A673 (cell line): ENCODE results near the gene YJEFN3. TPM values are rescaled to one million over a fixed set of nuclear protein-coding genes. Genes with fewer than 3 reads are reported as not detected.
A peak's percentile ranks its signal among the peaks of the same experiment; 100 is the strongest.

Experiments used
- BruUV-seq: library from RNA; stranded (reverse); fragments of 400-500 nt; replicated peaks from 2 replicates; lab custom pipeline; 2021; lab: Mats Ljungman, UMichigan
- CTCF ChIA-PET: fragments of 300-600 bp; sonication (Branson Sonifier 250); formaldehyde crosslinking; loops from one replicate; lab custom pipeline; 2022; ENCODE audit warnings: antibody characterized with exemption; lab: Charles Lee
- POLR2A ChIA-PET: fragments of 300-600 bp; sonication (Branson Sonifier 250); formaldehyde crosslinking; loops from one replicate; lab custom pipeline; 2022; ENCODE audit warnings: antibody characterized with exemption; ENCODE audit not compliant: low non-redundant PET; lab: Charles Lee
- DNase-seq: peaks from one replicate; pipeline ENCODE4 v3.0.0-alpha.2; 2015; ENCODE audit warnings: low spot score
- H3K27ac ChIP-seq: fragments of 200-600 bp; sonication (generic); 2 replicates; pipeline ENCODE4 v1.5.1; 2016; ENCODE audit warnings: mixed run types, low read depth, mild to moderate bottlenecking, mixed read lengths, antibody characterized with exemption, low read length; ENCODE audit not compliant: poor library complexity, severe bottlenecking
- H3K27me3 ChIP-seq: fragments of 200-600 bp; sonication (generic); replicated peaks from 2 replicates; pipeline ENCODE4 v1.6.1; 2017; ENCODE audit warnings: mixed run types, low read depth, mild to moderate bottlenecking, mixed read lengths, antibody characterized with exemption, low read length; ENCODE audit not compliant: insufficient read depth, poor library complexity
- H3K36me3 ChIP-seq: fragments of 200-600 bp; sonication (generic); 2 replicates; pipeline ENCODE4 v1.6.1; 2016; ENCODE audit warnings: mixed run types, mild to moderate bottlenecking, mixed read lengths, antibody characterized with exemption, low read length; ENCODE audit not compliant: insufficient read depth, poor library complexity, severe bottlenecking
- H3K4me1 ChIP-seq: fragments of 200-600 bp; sonication (generic); 2 replicates; pipeline ENCODE4 v1.6.1; 2017; ENCODE audit warnings: mixed run types, mild to moderate bottlenecking, mixed read lengths, antibody characterized with exemption, low read length; ENCODE audit not compliant: insufficient read depth, poor library complexity, severe bottlenecking
- H3K4me3 ChIP-seq: fragments of 200-600 bp; sonication (generic); 2 replicates; pipeline ENCODE4 v1.5.1; 2016; ENCODE audit warnings: low read depth, mixed run types, mild to moderate bottlenecking, mixed read lengths, low read length; ENCODE audit not compliant: poor library complexity, severe bottlenecking
- H3K9me3 ChIP-seq: fragments of 200-600 bp; sonication (generic); 2 replicates; pipeline ENCODE4 v1.6.1; 2016; ENCODE audit warnings: mixed run types, low read depth, mild to moderate bottlenecking, mixed read lengths, antibody characterized with exemption, low read length; ENCODE audit not compliant: poor library complexity, severe bottlenecking
- EZH2 ChIP-seq: fragments of 200-600 bp; sonication (generic); IDR thresholded peaks from 2 replicates; pipeline ENCODE4 v1.6.1; 2017; ENCODE audit warnings: borderline replicate concordance, low read depth, mild to moderate bottlenecking, mixed read lengths, antibody characterized with exemption, low read length; ENCODE audit not compliant: poor library complexity, severe bottlenecking
- intact Hi-C: fragments of 100-400 bp; cut with micrococcal nuclease; formaldehyde crosslinking; loops from one replicate; pipeline ENCODE4 v1.10.0; 2022; ENCODE audit not compliant: unreplicated experiment
- total RNA-seq: library from RNA; stranded (reverse); gene quantifications from 2 replicates; pipeline ENCODE4 v1.2.3, GENCODE V29; 2021
- TF ChIP-seq, protein P1 (sequence below): fragments of 300-800, 200-600 bp; sonication (generic); conservative IDR thresholded peaks from 2 replicates; pipeline ENCODE4 v1.5.1; 2017; ENCODE audit warnings: low read depth, mild to moderate bottlenecking, antibody characterized with exemption, low read length, moderate library complexity, mixed read lengths

The YJEFN3 gene
- total RNA-seq, 1 experiment from 2014 or later = 8.6 TPM

DNA sequence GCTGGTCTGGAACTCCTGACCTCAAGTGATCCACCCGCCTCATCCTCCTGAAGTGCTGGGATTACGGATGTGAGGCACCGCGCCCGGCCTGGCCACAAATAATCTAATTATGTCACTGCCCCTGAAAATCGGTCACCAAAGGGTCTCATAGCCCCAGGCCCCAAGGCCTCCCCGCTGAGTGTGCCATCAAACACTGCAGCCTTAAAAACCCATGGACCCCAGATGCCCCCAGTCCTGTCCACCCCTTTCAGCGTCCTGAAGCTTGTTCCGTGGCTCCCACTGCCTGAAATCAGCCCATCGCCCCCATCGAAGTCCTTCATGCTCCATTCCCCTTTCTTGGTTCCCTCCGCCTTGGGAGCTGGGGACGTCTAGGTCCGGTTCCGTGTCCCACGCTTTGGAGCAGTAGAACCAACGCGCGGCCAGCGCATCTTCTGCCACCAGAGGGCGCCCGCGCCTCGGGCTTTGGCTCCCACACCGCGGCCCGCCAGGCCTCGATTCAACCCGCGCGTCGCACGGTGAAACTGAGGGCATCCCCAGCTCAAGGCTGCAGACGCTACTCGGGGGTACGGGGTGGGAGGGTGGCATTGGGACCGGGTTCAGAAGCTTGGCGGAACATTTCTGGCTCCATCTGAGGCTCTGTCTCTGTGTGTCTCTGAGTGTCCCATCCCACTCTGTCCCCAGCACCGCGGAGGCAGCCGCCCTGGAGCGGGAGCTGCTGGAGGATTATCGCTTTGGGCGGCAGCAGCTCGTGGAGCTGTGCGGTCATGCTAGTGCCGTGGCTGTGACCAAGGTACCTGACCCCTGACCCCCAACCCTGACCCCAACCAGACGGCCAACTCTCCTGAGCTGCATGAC lies 3.5 kb downstream of the YJEFN3 start:
- peak; percentile 84 for DNase-seq
- Histone ChIP-seq H3K4me3 (no peak overlapping the region), H3K27me3 (no peaks in the 10 kb centered on the region), H3K9me3 (no peaks in the 10 kb centered on the region), H3K27ac (no peak overlapping the region), H3K4me1 (no peaks in the 10 kb centered on the region), H3K36me3 (peaks cover 2% of the 10 kb centered on the region)
- BruUV-seq = TSS peak; percentile 11
- ChIA-PET POLR2A (interaction anchor here (0.5 to 0.6 kb wide), 2 partner anchors 130 to 1096 kb away, joined by 4 to 8 read pairs; no protein-coding TSS in a partner anchor), CTCF (interaction anchor here (0.7 to 1.2 kb wide), 5 partner anchors 19 to 104 kb away, joined by 3 to 5 read pairs (median 4); no protein-coding TSS in a partner anchor)
- TF ChIP-seq, protein P1, sequence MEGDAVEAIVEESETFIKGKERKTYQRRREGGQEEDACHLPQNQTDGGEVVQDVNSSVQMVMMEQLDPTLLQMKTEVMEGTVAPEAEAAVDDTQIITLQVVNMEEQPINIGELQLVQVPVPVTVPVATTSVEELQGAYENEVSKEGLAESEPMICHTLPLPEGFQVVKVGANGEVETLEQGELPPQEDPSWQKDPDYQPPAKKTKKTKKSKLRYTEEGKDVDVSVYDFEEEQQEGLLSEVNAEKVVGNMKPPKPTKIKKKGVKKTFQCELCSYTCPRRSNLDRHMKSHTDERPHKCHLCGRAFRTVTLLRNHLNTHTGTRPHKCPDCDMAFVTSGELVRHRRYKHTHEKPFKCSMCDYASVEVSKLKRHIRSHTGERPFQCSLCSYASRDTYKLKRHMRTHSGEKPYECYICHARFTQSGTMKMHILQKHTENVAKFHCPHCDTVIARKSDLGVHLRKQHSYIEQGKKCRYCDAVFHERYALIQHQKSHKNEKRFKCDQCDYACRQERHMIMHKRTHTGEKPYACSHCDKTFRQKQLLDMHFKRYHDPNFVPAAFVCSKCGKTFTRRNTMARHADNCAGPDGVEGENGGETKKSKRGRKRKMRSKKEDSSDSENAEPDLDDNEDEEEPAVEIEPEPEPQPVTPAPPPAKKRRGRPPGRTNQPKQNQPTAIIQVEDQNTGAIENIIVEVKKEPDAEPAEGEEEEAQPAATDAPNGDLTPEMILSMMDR = peak; percentile 98
- no peak for TF ChIP-seq EZH2
- intact Hi-C loops = loop anchor here (1.0 to 2.0 kb wide), 2 partner anchors 111 to 427 kb away; partner anchors contain the start of gene GMIP

DNA sequence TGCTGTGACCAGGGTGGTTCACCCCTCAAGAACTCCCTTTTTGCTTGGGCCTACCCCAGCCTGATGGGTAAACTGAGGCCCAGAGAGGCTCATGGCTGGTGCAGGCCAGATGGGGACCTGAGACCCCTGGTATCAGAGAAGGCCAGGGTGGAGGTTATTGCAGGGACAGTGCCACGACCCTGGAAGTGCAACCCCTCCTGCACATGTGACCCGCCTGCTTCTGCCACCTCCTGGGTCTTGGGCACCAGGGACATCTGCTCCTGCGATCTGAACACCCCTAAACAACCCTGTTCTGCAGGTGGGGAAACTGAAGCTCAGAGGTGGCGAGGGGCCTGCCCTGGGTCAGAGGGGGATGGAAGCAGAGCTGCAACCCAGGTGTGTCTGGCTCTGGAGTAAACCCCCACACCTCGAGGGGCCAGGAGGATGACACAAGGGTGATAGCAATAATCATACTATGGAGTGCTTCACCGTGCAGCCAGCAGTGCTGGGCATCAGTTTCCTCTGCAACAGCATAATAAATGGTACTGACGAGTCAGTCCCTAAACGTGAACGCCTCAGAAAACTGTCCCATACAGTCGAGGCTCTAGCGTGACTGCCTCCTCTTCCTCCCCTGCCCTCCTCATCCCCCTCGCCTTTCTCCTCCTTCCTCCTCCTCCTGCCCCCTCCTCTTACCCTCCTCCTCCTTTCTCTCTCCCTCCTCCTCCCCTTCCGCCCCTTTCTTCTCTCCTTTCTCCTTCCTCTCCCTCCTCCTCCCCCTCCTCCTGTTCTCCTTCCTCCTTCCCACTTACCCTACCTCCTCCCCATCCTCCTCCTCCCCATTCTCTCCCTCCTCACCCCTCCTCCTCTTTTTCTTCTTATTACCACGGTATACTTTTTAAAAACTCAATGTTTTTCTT lies 4.3 kb downstream of the YJEFN3 start:
- CTCF ChIA-PET = interaction anchor here (1.1 to 1.2 kb wide), 3 partner anchors 20 to 103 kb away, joined by 3 to 5 read pairs (median 4); no protein-coding TSS in a partner anchor
- H3K27ac ChIP-seq = no peak overlapping the region
- POLR2A ChIA-PET = interaction anchor here (0.5 kb wide), 1 partner anchor 1097 kb away, joined by 4 read pairs; no protein-coding TSS in a partner anchor
- H3K27me3 ChIP-seq = no peaks in the 10 kb centered on the region
- H3K9me3 ChIP-seq = no peaks in the 10 kb centered on the region
- no peaks in the 10 kb centered on the region for H3K36me3 ChIP-seq
- DNase-seq = no peak
- peaks cover 2% of the 10 kb centered on the region for H3K4me1 ChIP-seq
- intact Hi-C loops = loop anchor here (1.0 to 2.0 kb wide), 2 partner anchors 110 to 426 kb away; partner anchors contain the start of gene GMIP
- TF ChIP-seq EZH2 = no peak
- TF ChIP-seq, protein P1 = no peak
- H3K4me3 ChIP-seq = no peak overlapping the region
- no TSS peak for BruUV-seq

DNA sequence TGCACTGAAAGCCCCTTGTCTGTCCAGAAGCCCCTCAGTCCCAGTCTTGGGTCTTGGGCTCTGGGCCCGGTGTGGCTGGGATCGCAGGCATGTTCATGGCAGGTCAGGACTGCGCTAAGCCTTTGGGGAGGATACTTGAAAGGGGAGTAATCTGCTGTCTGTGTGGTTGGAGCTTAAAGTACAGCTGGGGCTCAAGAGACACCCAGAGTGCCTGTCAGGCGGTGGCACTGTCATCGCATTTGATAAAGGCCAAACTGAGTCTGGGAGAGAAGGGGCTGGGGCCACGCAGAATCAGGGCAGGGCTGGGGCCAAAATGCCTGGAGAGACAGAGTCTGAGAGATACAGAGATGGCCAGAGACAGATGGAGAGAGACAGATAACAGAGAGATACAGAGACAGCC lies 5.1 kb downstream of the YJEFN3 start:
- Histone ChIP-seq H3K27ac (no peak overlapping the region), H3K4me1 (peaks cover 7% of the 10 kb centered on the region), H3K27me3 (no peaks in the 10 kb centered on the region), H3K4me3 (no peak overlapping the region), H3K9me3 (no peaks in the 10 kb centered on the region), H3K36me3 (no peaks in the 10 kb centered on the region)
- TF ChIP-seq, protein P1 = no peak
- TF ChIP-seq EZH2 = no peak
- BruUV-seq = no TSS peak
- intact Hi-C loops = loop anchor here (2.0 kb wide), 1 partner anchor 425 kb away; no protein-coding TSS in a partner anchor
- ChIA-PET POLR2A (no interaction called here), CTCF (no interaction called here)
- DNase-seq = no peak
